Activated T-cell treated with anti-CD3 and anti-CD28 coated beads, Interleukin-2, amount 50 U/mL, for 4 hours (primary cell): Measurements from ENCODE around the gene CADM1. TPM values are rescaled to one million over a fixed set of nuclear protein-coding genes. Genes with fewer than 3 reads are reported as not detected.

Experiments used
- ATAC-seq, 2 donors: fragments of 200-7000 bp; cut with Tn5 transposase; one replicate each; pipeline ENCODE4 v1.10.0; 2021
- DNase-seq: peaks from one replicate; pipeline ENCODE4 v3.0.0-alpha.2; 2020
- H3K27me3 Mint-ChIP-seq: one replicate; pipeline ENCODE4 v1.8.0; 2021; ENCODE audit warnings: low read depth, mixed read lengths
- H3K36me3 Mint-ChIP-seq: one replicate; pipeline ENCODE4 v1.8.0; 2022; ENCODE audit warnings: mixed read lengths; ENCODE audit not compliant: insufficient read depth
- H3K4me1 Mint-ChIP-seq: one replicate; pipeline ENCODE4 v1.8.0; 2021; ENCODE audit warnings: low read depth, mixed read lengths
- H3K4me3 Mint-ChIP-seq: one replicate; pipeline ENCODE4 v1.8.0; 2021; ENCODE audit warnings: mild to moderate bottlenecking, moderate library complexity, mixed read lengths
- H3K9me3 Mint-ChIP-seq: one replicate; pipeline ENCODE4 v1.8.0; 2021; ENCODE audit warnings: mixed read lengths
- total RNA-seq, 3 donors: library from RNA; stranded (reverse); gene quantifications; one replicate each; pipeline ENCODE4 v1.2.1, GENCODE V29; 2021

Gene CADM1
- total RNA-seq, 3 donors from 2014 or later = 0.63 to 1.7 (median 1.2) TPM

DNA sequence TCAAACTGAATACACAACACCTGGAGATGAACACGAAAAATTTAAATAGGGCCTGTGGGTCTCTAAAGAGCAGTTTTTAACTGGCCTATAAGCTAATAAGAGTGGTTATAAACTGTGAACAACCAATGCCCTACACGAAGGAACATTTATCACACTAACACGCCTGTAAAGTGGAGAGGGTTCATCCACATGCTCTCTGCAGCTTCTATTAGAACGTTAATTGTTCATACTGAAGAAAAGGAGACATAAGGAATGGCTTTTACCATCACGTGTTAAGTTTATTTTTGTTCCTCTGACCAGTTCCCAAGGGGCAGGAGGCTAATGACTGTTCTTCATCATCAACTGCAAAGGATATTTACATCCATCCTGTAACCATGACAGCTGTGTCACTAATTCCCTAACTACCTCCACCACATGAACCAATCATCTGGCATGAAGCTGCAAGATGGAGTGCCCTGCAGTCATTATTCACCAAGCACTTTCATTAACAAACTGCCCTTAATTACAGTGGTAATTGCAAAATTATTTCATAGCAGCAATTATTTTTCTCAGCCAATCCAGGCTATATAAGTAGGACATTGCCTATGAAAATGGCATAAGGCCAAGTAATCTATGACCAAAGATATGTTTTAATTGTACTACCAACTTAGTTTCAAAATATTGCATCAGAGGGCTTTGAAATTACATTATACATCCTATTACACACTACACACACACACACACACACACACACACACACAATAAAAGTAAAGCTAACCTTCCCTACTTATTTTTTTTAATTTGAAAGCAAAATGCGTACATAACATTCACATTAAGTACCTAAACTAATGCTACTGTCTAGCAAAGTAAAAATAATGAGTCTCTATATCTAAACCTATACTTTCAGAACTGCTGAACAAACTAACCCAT, 186.7 kb downstream of the CADM1 start:
- Mint-ChIP-seq H3K4me1 (no peaks in the 10 kb centered on the region), H3K4me3 (no peak overlapping the region), H3K36me3 (no peaks in the 10 kb centered on the region), H3K27me3 (no peaks in the 10 kb centered on the region), H3K9me3 (no peaks in the 10 kb centered on the region)
- ATAC-seq (no peak), DNase-seq (no peak)

- ATAC-seq (no peak), DNase-seq (no peak)
- no peaks in the 10 kb centered on the region for H3K27me3 Mint-ChIP-seq
- no peaks in the 10 kb centered on the region for H3K4me1 Mint-ChIP-seq
- H3K4me3 Mint-ChIP-seq = no peak overlapping the region
- no peaks in the 10 kb centered on the region for H3K36me3 Mint-ChIP-seq
- no peaks in the 10 kb centered on the region for H3K9me3 Mint-ChIP-seq
Observed at GRCh38 chr11:115316696-115317095, 187.5 kb downstream of the CADM1 start.

DNA sequence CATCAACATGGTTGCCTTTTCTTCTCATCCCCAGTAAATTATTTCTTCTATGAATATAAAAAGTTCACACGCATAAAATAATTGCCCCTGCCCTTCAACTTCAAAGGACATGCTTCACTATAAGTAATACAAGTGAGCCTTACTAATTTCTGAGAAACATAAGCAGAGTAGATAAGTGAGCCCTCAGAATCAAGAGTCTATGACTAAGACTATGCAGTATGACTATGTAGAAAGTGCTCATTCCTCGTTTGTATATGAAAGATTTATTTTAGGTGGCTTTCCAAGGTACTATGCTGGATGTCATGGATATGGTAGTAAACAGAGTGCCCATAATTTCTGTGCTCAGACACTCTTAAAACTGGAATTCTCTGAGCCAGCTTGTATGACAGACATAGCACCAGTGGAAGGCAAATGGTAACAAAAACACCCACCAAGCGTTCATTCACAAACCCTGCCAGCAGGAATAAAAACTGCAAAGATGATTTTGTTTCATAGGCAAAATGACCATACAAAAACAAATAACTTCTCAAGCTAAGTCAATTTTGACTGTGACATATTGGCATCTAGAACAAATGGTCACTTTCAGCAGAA, 189.8 kb downstream of the CADM1 start:
- H3K9me3 Mint-ChIP-seq = no peaks in the 10 kb centered on the region
- DNase-seq = no peak
- H3K4me3 Mint-ChIP-seq = no peak overlapping the region
- no peaks in the 10 kb centered on the region for H3K36me3 Mint-ChIP-seq
- no peaks in the 10 kb centered on the region for H3K4me1 Mint-ChIP-seq
- ATAC-seq = no peak
- H3K27me3 Mint-ChIP-seq = peaks cover 3% of the 10 kb centered on the region

DNA sequence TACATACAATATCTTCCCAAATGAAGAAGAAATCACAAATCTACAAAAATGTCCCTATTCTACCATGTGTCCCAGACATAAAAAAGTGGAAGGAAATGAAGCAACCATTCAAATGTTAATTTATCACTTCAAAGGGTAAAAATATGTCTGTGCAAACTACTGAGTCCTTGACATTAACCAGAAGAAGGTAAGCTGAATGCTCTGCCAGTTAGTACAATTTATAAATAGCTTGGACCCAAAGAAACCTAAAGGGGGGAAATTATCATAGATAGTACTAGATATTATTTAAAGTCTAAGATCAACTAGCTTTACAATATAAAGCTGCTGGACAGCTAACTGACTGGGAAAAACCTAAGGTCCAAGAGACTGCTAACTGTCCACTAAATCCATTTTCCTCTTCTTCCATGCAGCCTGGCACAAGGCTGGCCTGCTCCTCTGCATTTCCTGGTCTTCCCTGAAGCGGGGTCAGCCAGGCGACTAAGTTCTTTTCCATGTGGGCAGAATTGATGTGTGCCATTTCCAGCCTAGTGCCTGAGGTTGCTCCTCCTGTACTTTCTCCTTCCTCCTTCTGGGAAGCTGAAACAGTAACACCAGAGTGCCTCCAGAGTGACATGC, 190.9 kb downstream of the CADM1 start:
- no peak for ATAC-seq
- no peaks in the 10 kb centered on the region for H3K4me1 Mint-ChIP-seq
- no peaks in the 10 kb centered on the region for H3K9me3 Mint-ChIP-seq

DNA sequence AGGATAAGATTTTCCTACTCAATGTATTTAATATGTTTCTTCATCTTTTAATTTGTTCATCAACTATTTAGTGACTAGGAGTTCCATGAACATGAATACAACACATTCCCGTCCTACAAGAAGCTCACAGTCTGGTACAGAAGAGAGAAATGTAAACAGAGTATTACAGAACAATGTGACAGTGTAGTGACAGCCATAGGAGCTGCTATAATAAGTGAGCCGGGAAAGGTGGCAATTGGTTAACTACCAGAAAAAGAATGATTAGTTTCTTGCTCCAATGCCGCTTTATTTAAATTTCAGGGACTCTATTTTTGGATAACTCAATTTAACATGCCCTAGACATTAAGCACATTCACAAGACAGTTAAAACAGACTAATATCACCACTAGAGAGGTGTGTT, 192.3 kb downstream of the CADM1 start:
- H3K9me3 Mint-ChIP-seq = no peaks in the 10 kb centered on the region
- no peaks in the 10 kb centered on the region for H3K4me1 Mint-ChIP-seq
- no peaks in the 10 kb centered on the region for H3K36me3 Mint-ChIP-seq
- H3K4me3 Mint-ChIP-seq = no peak overlapping the region
- no peak for DNase-seq
- peaks cover 3% of the 10 kb centered on the region for H3K27me3 Mint-ChIP-seq
- ATAC-seq = no peak

More for the DNA sequence above, 190.9 kb downstream of the CADM1 start:
- DNase-seq = no peak
- Mint-ChIP-seq H3K36me3 (no peaks in the 10 kb centered on the region), H3K4me3 (no peak overlapping the region), H3K27me3 (peaks cover 3% of the 10 kb centered on the region)

- ATAC-seq = no peak
Observed at GRCh38 chr11:115306689-115307088, 197.5 kb downstream of the CADM1 start.

DNA sequence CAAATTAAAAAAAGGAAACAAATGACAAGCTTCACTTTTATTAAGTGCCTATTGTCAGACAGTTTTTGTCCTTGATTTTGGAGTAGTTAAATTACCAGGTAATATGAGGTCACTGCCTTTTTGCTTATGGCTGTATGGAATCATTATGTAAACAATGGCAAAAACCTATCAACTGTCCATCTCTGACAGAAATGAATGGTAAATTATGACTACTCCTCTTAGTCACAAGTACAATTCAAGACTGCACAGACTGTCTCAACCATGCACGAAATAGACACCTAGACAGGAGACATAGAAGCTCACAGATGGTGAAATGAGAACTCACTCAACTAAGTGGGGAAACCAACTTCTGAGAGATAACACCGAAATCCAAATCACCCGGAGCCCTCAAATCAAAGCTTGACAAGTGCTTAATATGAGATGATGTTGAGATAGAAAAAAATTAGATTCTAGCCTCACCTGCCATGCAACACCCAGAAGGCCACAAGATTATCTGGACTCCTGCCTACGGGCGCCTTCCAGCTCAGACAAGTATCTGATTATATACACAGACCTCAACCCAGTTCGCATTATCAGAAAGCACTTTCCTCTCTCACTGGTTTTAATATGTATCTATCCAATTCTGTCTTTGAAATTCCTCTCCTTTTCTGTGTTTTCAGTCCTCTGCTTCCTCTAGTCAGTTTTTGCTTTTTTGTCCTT, 199.3 kb downstream of the CADM1 start:
- Mint-ChIP-seq H3K4me1 (no peaks in the 10 kb centered on the region), H3K36me3 (no peaks in the 10 kb centered on the region), H3K9me3 (no peaks in the 10 kb centered on the region), H3K4me3 (no peak overlapping the region), H3K27me3 (peaks cover 3% of the 10 kb centered on the region)
- ATAC-seq = no peak
- no peak for DNase-seq

More at GRCh38 chr11:115306689-115307088, 197.5 kb downstream of the CADM1 start:
- no peaks in the 10 kb centered on the region for H3K4me1 Mint-ChIP-seq
- DNase-seq = no peak
- H3K27me3 Mint-ChIP-seq = peaks cover 3% of the 10 kb centered on the region
- H3K36me3 Mint-ChIP-seq = no peaks in the 10 kb centered on the region
- H3K9me3 Mint-ChIP-seq = no peaks in the 10 kb centered on the region
- no peak overlapping the region for H3K4me3 Mint-ChIP-seq

DNA sequence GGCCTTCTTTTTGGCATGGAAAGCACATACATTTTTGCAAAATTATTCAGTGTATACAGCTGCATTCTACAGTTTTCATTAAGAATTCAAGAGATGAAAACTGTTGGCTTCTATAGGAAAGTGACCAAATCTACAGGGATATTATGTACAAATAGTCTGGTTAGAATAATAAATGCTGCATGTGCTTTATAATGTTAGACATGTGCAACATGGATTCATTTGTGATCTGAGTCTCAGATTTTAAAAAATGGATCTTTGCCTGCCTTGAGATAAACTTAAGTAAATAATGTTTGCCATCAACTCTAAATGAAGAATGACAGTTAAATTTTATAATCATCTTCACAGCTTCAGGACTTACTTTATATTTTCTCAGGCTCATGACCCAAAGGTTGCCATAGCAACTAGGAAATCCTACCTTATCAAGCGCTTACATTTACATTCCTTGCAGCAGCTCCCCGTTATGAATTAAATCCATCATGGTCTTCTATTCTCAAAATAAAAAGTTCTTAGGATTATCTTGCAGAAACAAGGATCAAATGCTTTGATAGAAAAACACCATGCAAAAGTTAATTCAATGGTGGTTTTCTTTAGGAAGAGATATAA, 200.2 kb downstream of the CADM1 start:
- no peaks in the 10 kb centered on the region for H3K4me1 Mint-ChIP-seq
- H3K27me3 Mint-ChIP-seq = peaks cover 4% of the 10 kb centered on the region
- H3K4me3 Mint-ChIP-seq = no peak overlapping the region
- H3K36me3 Mint-ChIP-seq = no peaks in the 10 kb centered on the region
- DNase-seq (no peak), ATAC-seq (no peak)
- H3K9me3 Mint-ChIP-seq = no peaks in the 10 kb centered on the region

DNA sequence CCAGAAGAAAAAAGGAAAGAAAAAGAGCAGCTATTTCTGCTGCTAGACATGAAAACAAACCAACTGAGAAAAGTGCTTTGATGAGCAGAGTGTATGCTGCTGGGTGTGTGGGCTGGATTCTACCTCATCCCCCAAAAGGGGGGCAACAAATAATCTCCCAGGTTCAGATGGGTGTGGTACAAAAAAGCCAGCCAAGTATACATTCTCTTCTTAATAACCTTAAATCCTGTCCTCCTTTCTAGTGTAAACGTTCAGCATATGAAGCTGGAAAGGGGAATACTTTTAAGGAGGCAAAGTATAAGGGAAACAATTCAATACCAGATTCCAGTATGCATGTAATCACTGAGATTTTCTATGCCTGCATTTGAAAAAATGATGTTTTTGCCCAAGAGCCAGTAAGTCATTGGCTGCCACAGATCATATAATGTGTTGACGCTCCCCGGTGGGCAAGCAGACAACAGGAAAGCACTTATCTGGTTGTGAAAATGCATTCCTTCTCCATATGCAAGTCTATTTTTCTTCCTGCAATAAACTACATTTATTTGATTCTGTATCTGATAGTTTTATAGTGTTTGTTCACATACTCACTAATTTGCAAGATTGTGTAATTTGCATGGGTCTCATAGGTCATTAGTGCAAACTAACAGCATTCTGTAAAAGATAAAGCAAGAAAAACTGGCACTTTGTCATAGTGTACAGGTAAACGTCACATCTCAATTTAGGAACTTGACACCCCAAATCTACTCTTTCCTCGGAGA, 201.1 kb downstream of the CADM1 start:
- Mint-ChIP-seq H3K27me3 (peaks cover 4% of the 10 kb centered on the region), H3K9me3 (no peaks in the 10 kb centered on the region), H3K36me3 (no peaks in the 10 kb centered on the region), H3K4me3 (no peak overlapping the region), H3K4me1 (no peaks in the 10 kb centered on the region)
- DNase-seq (no peak), ATAC-seq (no peak)

DNA sequence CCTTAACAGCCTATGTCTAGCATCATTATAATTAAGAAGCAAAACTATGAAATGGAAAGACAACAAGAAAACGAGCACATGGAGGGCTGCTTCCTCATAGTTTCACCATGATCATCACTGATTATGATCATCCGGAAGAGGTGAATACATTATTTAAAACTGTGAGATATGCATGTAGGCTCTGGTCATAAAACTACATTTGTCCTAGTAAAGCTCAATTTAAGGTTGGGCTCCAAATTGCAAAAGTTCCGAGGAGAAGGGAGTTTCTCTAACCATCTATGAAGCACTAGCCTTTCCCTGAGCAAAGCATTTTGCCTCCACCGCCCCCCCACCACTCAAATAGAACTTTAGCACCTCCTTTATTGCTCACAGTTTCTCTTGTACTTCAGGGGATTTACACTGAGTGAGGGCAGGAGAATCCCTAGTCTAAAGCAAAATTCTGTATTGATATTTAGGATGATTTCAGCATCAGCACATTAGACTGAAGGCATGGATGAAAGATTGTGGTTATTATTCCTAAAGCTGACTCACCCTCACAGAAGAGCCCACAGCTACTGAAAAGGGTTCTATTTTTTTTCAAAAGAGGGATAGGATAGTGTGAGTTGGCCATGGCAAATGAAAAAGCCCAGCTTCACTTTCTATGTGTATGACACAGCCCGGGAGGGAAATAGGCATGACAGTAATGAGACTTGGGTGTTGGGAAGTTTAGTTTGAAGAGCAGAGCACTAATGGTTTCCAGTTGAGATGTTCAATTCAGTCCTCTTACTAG, 203.4 kb downstream of the CADM1 start:
- H3K9me3 Mint-ChIP-seq = no peaks in the 10 kb centered on the region
- DNase-seq = no peak
- H3K4me3 Mint-ChIP-seq = no peak overlapping the region
- H3K27me3 Mint-ChIP-seq = peaks cover 4% of the 10 kb centered on the region
- H3K4me1 Mint-ChIP-seq = no peaks in the 10 kb centered on the region
- ATAC-seq = no peak
- no peaks in the 10 kb centered on the region for H3K36me3 Mint-ChIP-seq

GRCh38 chr11:115298300-115299012, 205.8 kb downstream of the CADM1 start:
- H3K36me3 Mint-ChIP-seq = no peaks in the 10 kb centered on the region
- DNase-seq = no peak
- ATAC-seq = no peak
- H3K27me3 Mint-ChIP-seq = peaks cover 4% of the 10 kb centered on the region
- H3K4me1 Mint-ChIP-seq = no peaks in the 10 kb centered on the region
- H3K4me3 Mint-ChIP-seq = no peak overlapping the region
- no peaks in the 10 kb centered on the region for H3K9me3 Mint-ChIP-seq

DNA sequence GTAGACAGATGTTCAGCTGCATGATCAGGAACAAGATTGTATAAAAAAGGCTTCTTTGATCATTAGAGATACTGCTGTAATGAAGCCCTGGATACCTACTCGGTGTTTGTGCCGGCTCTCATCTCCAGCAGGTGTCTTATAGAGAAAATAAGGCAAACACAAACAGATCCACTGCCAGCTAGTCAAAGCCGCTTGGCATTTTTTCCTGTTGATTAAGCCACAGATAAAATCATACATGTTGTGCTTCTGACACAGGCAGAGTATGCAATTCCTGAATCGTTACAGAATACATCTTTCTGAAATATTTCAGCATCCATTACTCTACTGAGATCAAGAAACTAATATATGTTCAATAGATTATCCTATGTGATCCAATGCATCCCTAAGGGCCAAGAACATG, 206.9 kb downstream of the CADM1 start:
- DNase-seq = no peak
- no peaks in the 10 kb centered on the region for H3K36me3 Mint-ChIP-seq
- H3K9me3 Mint-ChIP-seq = no peaks in the 10 kb centered on the region
- peaks cover 4% of the 10 kb centered on the region for H3K27me3 Mint-ChIP-seq
- H3K4me1 Mint-ChIP-seq = no peaks in the 10 kb centered on the region
- no peak for ATAC-seq
- H3K4me3 Mint-ChIP-seq = no peak overlapping the region
